Stomach smooth muscle (tissue), 2 donors: ENCODE measurements around the gene PIM2.

Source experiments
- H3K27ac ChIP-seq: one replicate; pipeline ENCODE4 v1.7.0; 2013; ENCODE audit warnings: mild to moderate bottlenecking, low read length, inconsistent platforms
- H3K27me3 ChIP-seq, 2 donors: one replicate each; pipeline ENCODE4 v1.7.0; 2013; ENCODE audit warnings: low read length in 2 of 2; ENCODE audit not compliant: insufficient read depth in 2 of 2, control insufficient read depth in 1 of 2
- H3K36me3 ChIP-seq, 2 donors: one replicate each; pipeline ENCODE4 v1.7.0; 2013; ENCODE audit warnings: low read length in 2 of 2; ENCODE audit not compliant: control insufficient read depth in 2 of 2, insufficient read depth in 2 of 2
- H3K4me1 ChIP-seq: one replicate; pipeline ENCODE4 v1.7.0; 2013; ENCODE audit warnings: low read length; ENCODE audit not compliant: control insufficient read depth, insufficient read depth
- H3K4me3 ChIP-seq, 2 donors: one replicate each; pipeline ENCODE4 v1.7.0; 2013; ENCODE audit warnings: low read length in 2 of 2
- H3K9ac ChIP-seq, 2 donors: one replicate each; pipeline ENCODE4 v1.7.0; 2013; ENCODE audit warnings: low read length in 2 of 2, mild to moderate bottlenecking in 1 of 2
- H3K9me3 ChIP-seq, 2 donors: one replicate each; pipeline ENCODE4 v1.7.0; 2013; ENCODE audit warnings: low read length in 2 of 2; ENCODE audit not compliant: control insufficient read depth in 2 of 2
- donor health status: healthy.
- donor health status: Pancreatic carcinoma.

PIM2 gene

DNA sequence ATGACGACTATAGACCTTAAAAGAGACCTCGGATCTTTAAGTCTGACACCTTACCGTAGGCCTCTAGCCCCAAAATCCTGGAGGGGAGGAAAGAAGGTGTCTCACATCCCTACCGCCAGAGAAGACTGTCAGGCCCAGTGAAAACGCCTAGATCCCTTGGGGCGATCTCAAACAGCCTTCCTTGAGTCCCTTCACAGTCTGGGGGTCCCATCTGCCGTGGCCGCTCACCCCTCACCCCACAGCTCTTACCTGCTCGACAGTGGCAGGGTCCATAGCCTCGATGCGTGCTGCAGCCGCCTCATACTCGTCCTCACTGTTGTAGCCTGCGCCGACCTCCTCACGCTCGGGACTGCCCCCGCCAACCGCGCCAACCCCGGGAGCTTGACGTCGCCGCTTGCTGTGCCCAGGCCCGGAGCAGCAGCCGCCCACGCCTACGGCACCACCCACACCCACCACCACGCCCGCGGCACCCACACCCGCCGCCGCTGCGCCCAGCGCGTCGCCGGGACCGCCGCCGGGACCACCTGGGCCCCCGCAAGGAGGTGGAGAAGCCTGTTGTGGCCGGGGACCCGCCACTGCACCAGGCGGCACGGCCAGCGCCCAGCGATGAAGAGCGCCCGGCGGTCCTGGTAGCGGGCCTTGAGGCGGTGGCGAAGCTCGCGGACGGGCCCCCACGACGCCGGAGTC is 38.0 kb upstream of the PIM2 start:
- H3K27ac ChIP-seq, result peak overlapping the region; percentile 55
- peak overlapping the region; percentile 73 to 83 for H3K9ac ChIP-seq
- no peaks in the 10 kb centered on the region for H3K27me3 ChIP-seq
- no peaks in the 10 kb centered on the region for H3K9me3 ChIP-seq
- H3K4me1 ChIP-seq, result peaks cover 43% of the 10 kb centered on the region
- H3K4me3 ChIP-seq, result peak overlapping the region; percentile 82 to 85
- peaks cover 2 to 10% of the 10 kb centered on the region in 2 donors for H3K36me3 ChIP-seq

DNA sequence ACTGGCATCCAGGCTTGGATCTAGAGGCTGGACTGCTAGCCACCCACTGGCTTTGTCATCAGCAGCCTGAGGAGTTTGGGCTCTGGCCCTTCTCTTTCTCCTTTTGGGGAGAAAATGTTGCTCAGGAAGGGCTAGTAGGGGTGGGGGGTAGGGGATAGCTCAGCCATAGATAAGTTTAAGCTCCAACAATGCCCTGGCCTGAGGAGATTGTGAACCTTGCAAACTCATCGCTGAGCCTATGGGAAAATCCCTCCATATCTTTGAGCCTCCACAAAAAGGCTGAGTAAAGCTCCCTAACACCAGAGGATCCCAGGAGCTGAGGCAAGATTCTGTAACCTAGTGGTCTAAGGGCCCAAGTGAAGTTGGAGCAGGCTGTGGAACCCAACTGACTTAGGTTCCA is 29.8 kb upstream of the PIM2 start:
- Histone ChIP-seq H3K27me3 (peaks cover 0 to 4% of the 10 kb centered on the region in 2 donors), H3K9ac (no peak overlapping the region), H3K27ac (no peak overlapping the region), H3K36me3 (no peaks in the 10 kb centered on the region), H3K9me3 (peaks cover 0 to 2% of the 10 kb centered on the region in 2 donors), H3K4me1 (peaks cover 13% of the 10 kb centered on the region), H3K4me3 (no peak overlapping the region)

DNA sequence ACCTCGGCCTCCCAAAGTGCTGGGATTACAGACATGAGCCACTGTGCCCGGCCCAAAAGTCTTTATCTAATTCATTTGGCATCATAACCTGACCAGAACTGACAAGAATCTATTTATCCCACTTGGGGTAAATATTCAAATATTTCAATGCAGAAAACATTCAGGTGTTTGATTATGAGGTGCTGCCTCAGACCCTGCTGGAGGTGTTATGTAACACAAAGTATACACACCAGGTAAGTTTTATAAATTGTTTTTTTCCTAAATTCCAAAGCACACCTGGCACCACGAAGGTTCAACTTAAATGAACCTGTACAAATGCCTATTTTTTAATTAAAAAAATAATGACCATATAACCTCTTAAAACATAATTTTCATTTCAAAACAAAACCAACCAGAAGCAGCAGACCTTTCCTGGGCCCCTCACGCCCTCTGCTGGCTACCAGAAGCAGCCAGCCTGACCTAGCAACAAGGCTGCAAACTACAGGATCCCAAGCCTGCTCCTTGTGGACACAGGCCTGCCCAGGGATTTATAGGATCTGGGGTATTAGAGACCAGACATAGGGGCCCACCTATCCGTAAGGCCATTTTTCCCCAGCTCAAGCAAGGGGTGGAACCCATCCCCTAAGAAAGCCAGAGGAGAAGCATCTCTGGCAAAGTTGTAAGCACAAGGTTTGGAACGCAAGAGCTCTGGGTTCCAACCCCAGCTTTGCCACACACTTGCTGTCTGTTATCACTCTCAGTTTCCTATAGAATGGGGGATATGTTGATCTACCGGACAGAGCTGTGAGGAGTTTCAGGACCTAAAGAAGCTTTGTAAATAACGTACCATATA is 26.9 kb upstream of the PIM2 start:
- no peak overlapping the region for H3K4me3 ChIP-seq
- H3K9ac ChIP-seq, result no peak overlapping the region
- no peak overlapping the region for H3K27ac ChIP-seq
- H3K27me3 ChIP-seq, result peaks cover 0 to 6% of the 10 kb centered on the region in 2 donors
- peaks cover 0 to 2% of the 10 kb centered on the region in 2 donors for H3K9me3 ChIP-seq
- H3K36me3 ChIP-seq, result no peaks in the 10 kb centered on the region
- H3K4me1 ChIP-seq, result peaks cover 2% of the 10 kb centered on the region

DNA sequence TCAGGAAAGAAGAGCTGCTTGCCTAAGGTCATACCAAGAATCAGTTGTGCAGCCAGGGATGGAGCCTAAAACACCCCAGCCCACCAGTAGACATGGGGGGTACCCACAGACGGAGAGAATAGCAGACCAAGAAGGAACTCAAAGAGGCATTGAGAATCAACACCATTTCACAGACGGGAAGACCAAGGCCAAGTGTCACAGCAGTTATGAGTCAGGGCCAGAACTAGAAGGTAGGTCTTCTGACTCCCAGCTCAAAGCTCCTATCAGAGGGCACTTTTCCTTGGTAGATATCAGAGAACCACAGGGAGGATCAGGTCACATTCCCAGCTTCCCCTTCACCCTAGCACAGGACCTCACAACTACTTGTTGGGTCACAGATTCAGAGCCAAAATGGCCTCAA is 24.1 kb upstream of the PIM2 start:
- Histone ChIP-seq H3K27ac (no peak overlapping the region), H3K9ac (no peak overlapping the region), H3K4me1 (peaks cover 7% of the 10 kb centered on the region), H3K9me3 (no peaks in the 10 kb centered on the region), H3K27me3 (peaks cover 0 to 14% of the 10 kb centered on the region in 2 donors), H3K36me3 (peaks cover 0 to 3% of the 10 kb centered on the region in 2 donors), H3K4me3 (no peak overlapping the region)

DNA sequence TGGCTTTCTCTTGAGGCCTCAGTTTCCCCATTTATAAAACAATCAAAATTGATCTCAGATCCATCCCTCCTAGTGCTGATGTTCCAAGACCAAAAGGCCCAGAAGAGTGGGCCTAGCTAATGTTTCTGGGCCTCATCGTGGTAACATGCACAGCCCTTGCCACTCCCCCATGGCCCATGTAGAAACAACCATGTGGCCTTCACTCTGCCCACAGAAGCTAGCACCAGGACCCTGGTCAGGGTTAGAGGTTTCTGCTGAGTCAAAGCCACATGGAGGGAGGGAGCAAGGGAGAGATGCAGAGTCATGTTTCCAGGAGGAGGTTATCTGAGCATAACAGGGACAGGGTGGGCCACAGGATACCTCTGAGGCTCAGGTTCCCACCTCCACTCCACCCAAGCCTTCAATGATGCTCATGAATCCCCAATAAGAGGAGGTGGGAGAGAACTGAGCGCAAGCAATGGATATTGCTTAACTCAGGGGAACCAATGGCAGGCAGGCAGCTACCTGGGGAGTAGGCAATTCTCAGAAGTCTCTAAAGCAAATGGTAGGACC is 21.7 kb upstream of the PIM2 start:
- peaks cover 11% of the 10 kb centered on the region for H3K4me1 ChIP-seq
- no peak overlapping the region for H3K9ac ChIP-seq
- no peak overlapping the region for H3K27ac ChIP-seq
- H3K4me3 ChIP-seq, result no peak overlapping the region
- peaks cover 0 to 3% of the 10 kb centered on the region in 2 donors for H3K36me3 ChIP-seq
- H3K9me3 ChIP-seq, result no peaks in the 10 kb centered on the region
- peaks cover 0 to 12% of the 10 kb centered on the region in 2 donors for H3K27me3 ChIP-seq

DNA sequence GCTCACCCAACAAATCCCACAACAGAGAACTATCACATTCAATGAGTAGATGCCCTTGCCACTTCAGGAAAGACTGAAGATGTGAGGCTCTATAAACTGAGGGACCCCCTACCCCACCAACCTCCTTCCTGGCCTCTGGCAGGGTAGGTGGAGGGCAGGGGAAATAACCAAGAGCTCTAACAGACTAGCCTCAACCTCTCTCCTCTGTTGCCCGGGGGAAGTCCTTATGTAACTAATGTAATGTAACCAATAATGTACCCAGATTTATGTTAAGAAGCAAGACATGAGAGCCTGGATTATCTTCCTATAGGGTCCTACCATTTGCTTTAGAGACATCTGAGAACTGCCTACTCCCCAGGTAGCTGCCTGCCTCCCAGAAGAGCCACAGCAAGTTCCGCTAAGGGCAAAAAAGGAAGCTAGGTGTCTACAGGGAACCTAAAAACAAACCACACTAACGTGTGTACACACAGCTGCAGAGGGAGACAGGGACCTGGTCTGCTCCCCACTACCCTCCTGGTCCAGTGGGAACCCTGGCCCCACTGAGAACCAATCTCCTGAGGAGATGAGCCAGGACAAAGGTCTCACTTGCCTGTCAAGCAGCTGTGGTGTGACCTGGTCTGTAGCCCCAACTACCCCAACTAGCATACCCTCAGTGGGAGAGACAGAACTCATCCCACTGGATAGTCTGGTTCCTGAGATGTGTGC is 20.9 kb upstream of the PIM2 start:
- Histone ChIP-seq H3K9me3 (no peaks in the 10 kb centered on the region), H3K27me3 (peaks cover 0 to 12% of the 10 kb centered on the region in 2 donors), H3K4me3 (no peak overlapping the region), H3K27ac (no peak overlapping the region), H3K36me3 (peaks cover under 1 to 3% of the 10 kb centered on the region in 2 donors), H3K9ac (no peak overlapping the region), H3K4me1 (peaks cover 11% of the 10 kb centered on the region)

DNA sequence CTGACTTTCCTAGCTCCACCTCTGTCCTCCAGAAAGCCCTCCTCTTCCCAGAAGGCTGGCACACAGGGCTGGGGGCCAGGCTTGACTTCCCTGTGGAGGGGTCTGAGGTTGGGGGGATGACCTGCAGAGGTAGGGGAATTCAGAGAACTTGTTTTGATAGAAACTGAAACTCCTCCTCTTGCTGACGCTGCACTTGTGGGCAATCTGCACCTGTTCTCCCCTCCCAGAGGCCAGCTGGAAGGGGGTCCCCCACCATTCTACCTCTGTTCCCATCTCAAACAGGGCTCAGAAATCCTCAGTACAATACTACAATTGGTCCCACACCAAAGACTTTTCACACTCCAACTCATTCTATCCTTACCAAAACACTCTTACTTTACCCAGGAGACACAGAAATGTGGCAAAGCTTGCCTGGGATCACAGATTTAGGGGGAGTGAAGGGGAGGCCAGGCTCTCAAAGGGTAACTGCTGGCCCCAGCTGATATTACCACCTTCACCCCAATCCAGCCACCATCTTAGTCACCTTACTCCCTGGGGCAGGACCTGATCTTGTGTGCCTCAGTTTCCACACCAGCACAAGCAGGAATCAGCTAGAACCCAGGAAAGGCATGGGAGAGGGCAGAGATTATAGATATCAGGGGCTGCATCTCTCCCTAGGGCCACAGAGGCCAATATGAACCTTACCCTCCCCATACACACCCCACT is 20.0 kb upstream of the PIM2 start:
- Histone ChIP-seq H3K9me3 (no peaks in the 10 kb centered on the region), H3K27ac (no peak overlapping the region), H3K4me3 (no peak overlapping the region), H3K4me1 (peaks cover 11% of the 10 kb centered on the region), H3K36me3 (peaks cover 8 to 11% of the 10 kb centered on the region in 2 donors), H3K27me3 (peaks cover 0 to 12% of the 10 kb centered on the region in 2 donors), H3K9ac (no peak overlapping the region)

DNA sequence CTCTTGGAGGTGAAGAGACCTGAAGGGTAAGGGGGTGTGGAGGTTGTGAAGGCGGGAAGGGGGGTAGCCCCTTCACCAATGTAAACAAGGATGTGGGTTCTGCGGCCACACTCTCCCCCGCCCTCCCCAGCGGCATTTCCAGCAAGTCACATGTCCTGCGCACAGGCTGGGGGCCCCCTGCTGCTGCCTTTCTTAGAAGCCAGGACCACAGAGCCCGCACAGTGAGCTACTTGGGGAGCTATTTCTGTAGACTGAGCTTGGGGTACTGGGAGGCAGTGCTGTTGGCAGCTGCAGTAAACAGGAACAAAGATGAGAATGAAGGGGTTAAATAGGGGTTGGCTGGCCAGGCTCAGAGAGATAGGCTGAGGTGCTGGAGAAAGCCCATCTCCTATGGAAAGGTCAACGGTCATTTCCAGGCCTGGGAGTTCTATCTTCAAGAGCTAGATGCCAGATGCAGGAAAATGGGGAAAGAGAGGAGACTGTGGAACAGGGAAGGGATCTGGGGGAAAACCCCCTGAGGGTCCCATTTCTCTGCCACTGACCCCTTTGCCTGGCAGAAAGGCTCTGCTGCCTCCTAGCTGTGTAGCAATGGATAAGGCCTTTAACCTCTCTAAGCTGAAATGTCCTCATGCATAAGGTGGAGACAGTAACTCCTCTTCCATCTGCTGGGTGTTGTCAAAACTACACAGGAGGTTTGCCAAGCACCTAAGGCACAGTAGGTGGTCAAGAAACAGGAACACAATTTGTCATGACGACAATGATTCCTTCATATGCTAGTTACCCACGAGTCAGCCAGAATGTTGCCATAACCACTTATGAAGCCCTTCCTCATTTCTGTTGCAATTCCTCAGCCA is 18.5 kb upstream of the PIM2 start:
- Histone ChIP-seq H3K4me1 (peaks cover 11% of the 10 kb centered on the region), H3K36me3 (peaks cover 11 to 12% of the 10 kb centered on the region in 2 donors), H3K4me3 (no peak overlapping the region), H3K27ac (no peak overlapping the region), H3K27me3 (peaks cover 0 to 10% of the 10 kb centered on the region in 2 donors), H3K9me3 (no peaks in the 10 kb centered on the region), H3K9ac (peak overlapping the region in 1 of 2 donors; percentile 21)

DNA sequence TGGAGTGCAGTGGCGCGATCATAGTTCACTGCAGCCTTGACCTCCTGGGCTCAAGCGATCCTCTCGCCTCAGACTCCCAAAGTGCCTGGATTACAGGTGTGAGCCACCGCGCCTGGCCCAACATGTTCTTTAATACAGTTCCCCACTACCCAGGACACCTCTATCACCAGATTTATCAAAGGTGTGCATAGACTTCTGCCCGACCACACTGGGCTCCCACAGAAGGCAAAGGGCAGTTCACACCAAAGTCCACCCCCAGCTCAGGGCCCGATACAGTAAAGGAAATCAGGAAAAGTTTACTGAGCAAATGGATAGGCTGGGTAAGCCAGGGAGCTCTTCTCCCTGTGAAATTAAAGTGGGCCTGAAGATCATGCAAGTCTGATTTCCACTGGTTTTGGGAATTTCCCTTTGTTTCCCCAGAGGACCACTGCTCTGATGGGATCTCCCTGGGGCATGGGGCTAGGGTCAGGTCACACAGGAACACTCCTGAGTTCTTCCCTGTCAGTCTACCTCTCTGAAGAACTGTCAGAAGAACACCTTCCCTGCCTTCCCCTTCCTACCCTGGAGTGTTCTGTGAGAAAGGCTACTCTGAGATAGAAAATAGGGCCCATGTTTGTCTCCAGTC is 17.7 kb upstream of the PIM2 start:
- peaks cover 11 to 12% of the 10 kb centered on the region in 2 donors for H3K36me3 ChIP-seq
- no peak overlapping the region for H3K27ac ChIP-seq
- no peak overlapping the region for H3K4me3 ChIP-seq

More for the DNA sequence above, 17.7 kb upstream of the PIM2 start:
- Histone ChIP-seq H3K9ac (no peak overlapping the region), H3K4me1 (peaks cover 11% of the 10 kb centered on the region), H3K27me3 (peaks cover 0 to 10% of the 10 kb centered on the region in 2 donors), H3K9me3 (no peaks in the 10 kb centered on the region)
